Stomach smooth muscle (tissue), 2 donors: Measurements from ENCODE around the gene KCNK6.

ENCODE experiments used
- H3K27ac ChIP-seq: one replicate; pipeline ENCODE4 v1.7.0; 2013; ENCODE audit warnings: mild to moderate bottlenecking, low read length, inconsistent platforms
- H3K27me3 ChIP-seq, 2 donors: one replicate each; pipeline ENCODE4 v1.7.0; 2013; ENCODE audit warnings: low read length in 2 of 2; ENCODE audit not compliant: insufficient read depth in 2 of 2, control insufficient read depth in 1 of 2
- H3K36me3 ChIP-seq, 2 donors: one replicate each; pipeline ENCODE4 v1.7.0; 2013; ENCODE audit warnings: low read length in 2 of 2; ENCODE audit not compliant: control insufficient read depth in 2 of 2, insufficient read depth in 2 of 2
- H3K4me1 ChIP-seq: one replicate; pipeline ENCODE4 v1.7.0; 2013; ENCODE audit warnings: low read length; ENCODE audit not compliant: control insufficient read depth, insufficient read depth
- H3K4me3 ChIP-seq, 2 donors: one replicate each; pipeline ENCODE4 v1.7.0; 2013; ENCODE audit warnings: low read length in 2 of 2
- H3K9ac ChIP-seq, 2 donors: one replicate each; pipeline ENCODE4 v1.7.0; 2013; ENCODE audit warnings: low read length in 2 of 2, mild to moderate bottlenecking in 1 of 2
- H3K9me3 ChIP-seq, 2 donors: one replicate each; pipeline ENCODE4 v1.7.0; 2013; ENCODE audit warnings: low read length in 2 of 2; ENCODE audit not compliant: control insufficient read depth in 2 of 2
- donor health status: healthy.
- donor health status: Pancreatic carcinoma.

Gene KCNK6

GRCh38 chr19:38376576-38376975, 56.9 kb downstream of the KCNK6 start:
- H3K27me3 ChIP-seq, result no peaks in the 10 kb centered on the region

GRCh38 chr19:38377052-38377451, 57.4 kb downstream of the KCNK6 start:
- H3K9ac ChIP-seq, result no peak overlapping the region
- peaks cover 26 to 38% of the 10 kb centered on the region in 2 donors for H3K36me3 ChIP-seq
- H3K27me3 ChIP-seq, result no peaks in the 10 kb centered on the region
- no peaks in the 10 kb centered on the region for H3K9me3 ChIP-seq
- H3K4me1 ChIP-seq, result peaks cover 31% of the 10 kb centered on the region
- no peak overlapping the region for H3K27ac ChIP-seq
- no peak overlapping the region for H3K4me3 ChIP-seq

More at GRCh38 chr19:38376576-38376975, 56.9 kb downstream of the KCNK6 start:
- H3K9me3 ChIP-seq, result no peaks in the 10 kb centered on the region
- H3K4me1 ChIP-seq, result peaks cover 31% of the 10 kb centered on the region
- peaks cover 21 to 33% of the 10 kb centered on the region in 2 donors for H3K36me3 ChIP-seq
- H3K27ac ChIP-seq, result no peak overlapping the region
- no peak overlapping the region for H3K4me3 ChIP-seq
- H3K9ac ChIP-seq, result no peak overlapping the region

GRCh38 chr19:38378866-38379265, 59.2 kb downstream of the KCNK6 start:
- Histone ChIP-seq H3K9me3 (no peaks in the 10 kb centered on the region), H3K4me3 (no peak overlapping the region), H3K36me3 (peaks cover 42 to 54% of the 10 kb centered on the region in 2 donors), H3K27me3 (peaks cover under 1 to 2% of the 10 kb centered on the region in 2 donors), H3K9ac (no peak overlapping the region), H3K4me1 (peaks cover 28% of the 10 kb centered on the region), H3K27ac (no peak overlapping the region)

DNA sequence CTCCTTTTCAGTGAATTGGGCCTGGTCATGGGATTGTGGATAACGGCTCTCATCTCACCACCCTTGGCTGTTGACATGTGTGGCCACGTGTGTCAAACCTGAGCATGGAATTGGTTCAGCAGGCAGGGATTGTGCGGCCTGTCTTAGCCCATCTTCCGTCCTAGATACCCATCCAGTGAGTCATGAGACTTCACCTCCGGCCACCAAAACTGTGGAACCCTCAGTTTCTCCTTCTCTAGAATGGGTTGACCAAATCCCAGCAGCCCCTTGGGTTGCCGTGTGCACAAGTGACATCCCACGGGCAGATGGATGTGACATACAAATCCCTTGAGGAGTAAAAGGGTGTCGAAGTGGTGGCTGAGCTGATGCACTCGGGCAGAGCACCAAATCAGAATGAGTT, 61.5 kb downstream of the KCNK6 start:
- Histone ChIP-seq H3K4me1 (peaks cover 12% of the 10 kb centered on the region), H3K9me3 (no peaks in the 10 kb centered on the region), H3K36me3 (peaks cover 49 to 62% of the 10 kb centered on the region in 2 donors), H3K9ac (no peak overlapping the region), H3K4me3 (no peak overlapping the region), H3K27me3 (peaks cover 6 to 9% of the 10 kb centered on the region in 2 donors), H3K27ac (no peak overlapping the region)
